Measurements from ENCODE around the gene SLC7A6OS.

DNA sequence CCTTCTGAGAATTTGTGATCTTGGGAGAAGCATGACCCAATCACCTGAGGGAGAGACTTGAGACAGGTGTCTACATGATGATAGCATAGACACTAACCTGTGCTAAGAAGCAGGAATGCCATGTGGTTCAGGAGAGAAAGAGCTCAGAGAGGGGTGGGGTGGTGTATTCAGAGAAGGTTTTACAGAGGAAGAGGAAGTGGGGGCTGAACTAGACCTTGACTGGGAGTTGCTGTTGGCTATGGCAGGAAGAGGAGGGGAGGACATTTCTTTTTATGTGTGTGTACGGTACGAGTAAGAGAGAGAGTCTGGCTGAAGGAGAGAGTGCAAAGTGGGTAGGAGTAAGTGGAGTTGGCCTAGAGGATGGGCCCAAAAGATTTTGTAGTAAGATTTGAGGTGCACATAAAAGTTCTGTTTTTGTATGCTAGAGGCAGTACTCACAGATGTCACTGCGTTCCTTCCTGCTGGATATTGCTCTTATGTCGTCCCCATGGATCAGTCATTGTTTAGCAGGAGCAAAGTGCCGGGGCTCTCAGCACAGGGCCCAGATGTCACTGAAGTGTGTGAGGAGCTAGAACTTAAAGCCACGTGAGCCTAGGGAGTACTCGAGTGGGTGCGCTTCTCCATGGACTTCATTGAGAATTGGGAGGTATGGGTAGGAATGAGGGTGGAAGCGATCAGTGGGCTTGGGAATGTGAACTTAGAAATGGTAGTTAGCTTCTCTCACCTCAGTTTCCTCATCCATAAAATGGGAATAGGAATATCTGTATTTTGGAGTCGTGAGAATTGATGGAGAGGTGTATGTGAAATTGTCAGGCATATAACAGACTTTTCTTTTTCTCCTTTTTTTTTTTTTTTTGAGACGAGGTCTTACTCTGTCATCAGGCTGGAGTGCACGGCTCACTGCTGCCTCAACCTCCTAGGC lies 24.3 kb downstream of the SLC7A6OS start:
- TF ChIP-seq, protein P1, sequence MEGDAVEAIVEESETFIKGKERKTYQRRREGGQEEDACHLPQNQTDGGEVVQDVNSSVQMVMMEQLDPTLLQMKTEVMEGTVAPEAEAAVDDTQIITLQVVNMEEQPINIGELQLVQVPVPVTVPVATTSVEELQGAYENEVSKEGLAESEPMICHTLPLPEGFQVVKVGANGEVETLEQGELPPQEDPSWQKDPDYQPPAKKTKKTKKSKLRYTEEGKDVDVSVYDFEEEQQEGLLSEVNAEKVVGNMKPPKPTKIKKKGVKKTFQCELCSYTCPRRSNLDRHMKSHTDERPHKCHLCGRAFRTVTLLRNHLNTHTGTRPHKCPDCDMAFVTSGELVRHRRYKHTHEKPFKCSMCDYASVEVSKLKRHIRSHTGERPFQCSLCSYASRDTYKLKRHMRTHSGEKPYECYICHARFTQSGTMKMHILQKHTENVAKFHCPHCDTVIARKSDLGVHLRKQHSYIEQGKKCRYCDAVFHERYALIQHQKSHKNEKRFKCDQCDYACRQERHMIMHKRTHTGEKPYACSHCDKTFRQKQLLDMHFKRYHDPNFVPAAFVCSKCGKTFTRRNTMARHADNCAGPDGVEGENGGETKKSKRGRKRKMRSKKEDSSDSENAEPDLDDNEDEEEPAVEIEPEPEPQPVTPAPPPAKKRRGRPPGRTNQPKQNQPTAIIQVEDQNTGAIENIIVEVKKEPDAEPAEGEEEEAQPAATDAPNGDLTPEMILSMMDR (IDR thresholded peaks at IDR 0.05) = no peak
- no peak for TF ChIP-seq POLR2AphosphoS5 (IDR thresholded peaks at IDR 0.05)
